GM19452 (cell line): ENCODE results near the gene TECRL.

Experiments
- ATAC-seq: cut with Tn5 transposase; IDR thresholded peaks from one replicate; pipeline ENCODE4 v1.9.1; 2021; ENCODE audit not compliant: unreplicated experiment

TECRL gene

GRCh38 chr4:64409300-64409699 is at the start of gene TECRL:
TECRL (minus strand) TSS chr4:64409450; CDS start chr4:64409351, 99 bp downstream.
- no peak for ATAC-seq

GRCh38 chr4:64432674-64433073 is 23.4 kb upstream of the TECRL start:
- no peak for ATAC-seq

- ATAC-seq = no peak
Measured at GRCh38 chr4:64430933-64431332, 21.7 kb upstream of the TECRL start.

GRCh38 chr4:64417974-64418373 is 8.7 kb upstream of the TECRL start:
- no peak for ATAC-seq

GRCh38 chr4:64407000-64407399 is 2.2 kb downstream of the TECRL start:
- no peak for ATAC-seq

GRCh38 chr4:64405761-64406160 is 3.5 kb downstream of the TECRL start:
- no peak for ATAC-seq

- ATAC-seq = no peak
Measured at GRCh38 chr4:64402684-64403083, 6.6 kb downstream of the TECRL start.

- no peak for ATAC-seq
Measured at GRCh38 chr4:64399313-64400109, 9.7 kb downstream of the TECRL start.

- ATAC-seq = no peak
Measured at GRCh38 chr4:64394469-64394868, 14.8 kb downstream of the TECRL start.

GRCh38 chr4:64388252-64388651 is 21.0 kb downstream of the TECRL start:
- ATAC-seq = no peak

GRCh38 chr4:64385220-64385619 is 24.0 kb downstream of the TECRL start:
- no peak for ATAC-seq

- no peak for ATAC-seq
Measured at GRCh38 chr4:64384237-64385203, 24.7 kb downstream of the TECRL start.

- no peak for ATAC-seq
Measured at GRCh38 chr4:64368741-64369140, 40.5 kb downstream of the TECRL start.

GRCh38 chr4:64361399-64361740 is 47.9 kb downstream of the TECRL start:
- no peak for ATAC-seq

- ATAC-seq = no peak
Measured at GRCh38 chr4:64360664-64361398, 48.4 kb downstream of the TECRL start.

GRCh38 chr4:64359489-64359888 is 49.8 kb downstream of the TECRL start:
- no peak for ATAC-seq

- no peak for ATAC-seq
Measured at GRCh38 chr4:64353904-64354303, 55.3 kb downstream of the TECRL start.

GRCh38 chr4:64341711-64342110 is 67.5 kb downstream of the TECRL start:
- no peak for ATAC-seq

- no peak for ATAC-seq
Measured at GRCh38 chr4:64340218-64341110, 68.8 kb downstream of the TECRL start.

- no peak for ATAC-seq
Measured at GRCh38 chr4:64334964-64335363, 74.3 kb downstream of the TECRL start.
